ENCODE data around the gene EDIL3. TPM values are rescaled to one million over a fixed set of nuclear protein-coding genes. Genes with fewer than 3 reads are reported as not detected.

The EDIL3 gene
- total RNA-seq, 1 experiment from 2014 or later = 0.32 TPM

- intact Hi-C loops (cut with micrococcal nuclease) = no loop called here
- Histone ChIP-seq H4K20me1 (ENCODE audit: insufficient read depth) (no peaks in the 10 kb centered on the region), H3K9me3 (ENCODE audit: control insufficient read depth in 1 of 2, insufficient read depth in 1 of 2, low read depth in 1 of 2, low read length in 2 of 2) (no peaks in the 10 kb centered on the region), H3K36me3 (ENCODE audit: control insufficient read depth in 1 of 2, insufficient read depth in 2 of 2, low read length in 2 of 2) (no peaks in the 10 kb centered on the region), H3K27me3 (ENCODE audit: insufficient read depth, low read length) (no peaks in the 10 kb centered on the region), H2AFZ (ENCODE audit: low read depth, low read length, poor library complexity, severe bottlenecking) (no peak overlapping the region), H3K4me1 (ENCODE audit: control insufficient read depth in 1 of 2, insufficient read depth in 2 of 2, low read length in 2 of 2) (peaks cover 8% of the 10 kb centered on the region in 2 experiments; a peak in 3 of 4 replicates), H3K4me3 (replicated peaks in 1 of 2; ENCODE audit: low read depth in 1 of 2, low read length in 2 of 2) (no peak overlapping the region), H3K9ac (ENCODE audit: low read length) (no peak overlapping the region), H3K4me2 (ENCODE audit: low read length) (no peak overlapping the region), H3K27ac (ENCODE audit: low read depth, low read length) (no peak overlapping the region), H3K9me2 (ENCODE audit: insufficient read depth) (no peaks in the 10 kb centered on the region), H3K79me2 (ENCODE audit: insufficient read depth, low read length) (no peaks in the 10 kb centered on the region)
- ATAC-seq (no peak), DNase-seq (ENCODE audit: low read depth, low spot score) (no peak)
- ChIA-PET RAD21 (ENCODE audit: low non-redundant PET in 1 of 2, low total read pairs in 2 of 2, uncharacterized antibody in 2 of 2, unreplicated experiment in 2 of 2) (no interaction called here), POLR2A (no interaction called here), CTCF (no interaction called here)
- no TSS peak for BruUV-seq (replicated peaks)
- no peak for TF ChIP-seq SRF (IDR thresholded peaks at IDR 0.05; ENCODE audit: low read depth)
- TF ChIP-seq EGR1 (IDR thresholded peaks at IDR 0.05; ENCODE audit: low read depth) = no peak
- no peak for TF ChIP-seq ZNF274 (IDR thresholded peaks at IDR 0.05; ENCODE audit: low read depth, low read length)
- TF ChIP-seq SIN3A (IDR thresholded peaks at IDR 0.05; ENCODE audit: low read depth) = no peak
- no peak for TF ChIP-seq RAD21 (IDR thresholded peaks at IDR 0.05; ENCODE audit: low read depth)
- TF ChIP-seq EZH2 (IDR thresholded peaks at IDR 0.05) = no peak
- TF ChIP-seq POLR2AphosphoS5 (IDR thresholded peaks at IDR 0.05; ENCODE audit: low read depth, low read length) = no peak
- no peak for TF ChIP-seq POLR2A (IDR thresholded peaks at IDR 0.05; ENCODE audit: borderline replicate concordance, extremely low read depth, insufficient read depth, insufficient read length)
- TF ChIP-seq ZFX (IDR thresholded peaks at IDR 0.05) = no peak
Observed at GRCh38 chr5:84286662-84287061, 98.0 kb downstream of the EDIL3 start.

- CTCF ChIA-PET = no interaction called here
- ATAC-seq (no peak), DNase-seq (ENCODE audit: low read depth, low spot score) (no peak)
- POLR2A ChIA-PET = no interaction called here
- TF ChIP-seq ZBTB33 (IDR thresholded peaks at IDR 0.05; ENCODE audit: extremely low read depth, insufficient replicate concordance, low read length) (no peak), SP1 (IDR thresholded peaks at IDR 0.05; ENCODE audit: low read depth) (no peak), CBX3 (IDR thresholded peaks at IDR 0.05; ENCODE audit: low read depth) (no peak), ELF1 (IDR thresholded peaks at IDR 0.05; ENCODE audit: borderline replicate concordance, low read depth) (no peak), YY1 (IDR thresholded peaks at IDR 0.05; ENCODE audit: extremely low read depth, insufficient replicate concordance, low read depth, low read length) (no peak), TCF7L2 (IDR thresholded peaks at IDR 0.05; ENCODE audit: borderline replicate concordance, extremely low read depth, insufficient read depth, insufficient read length) (no peak), EZH2phosphoT487 (IDR thresholded peaks at IDR 0.05; ENCODE audit: borderline replicate concordance) (no peak), SIN3A (IDR thresholded peaks at IDR 0.05; ENCODE audit: low read depth) (no peak), POLR2AphosphoS5 (IDR thresholded peaks at IDR 0.05; ENCODE audit: low read depth, low read length) (no peak), ZFX (IDR thresholded peaks at IDR 0.05) (no peak)
- Histone ChIP-seq H3K27me3 (ENCODE audit: insufficient read depth, low read length) (no peaks in the 10 kb centered on the region), H3K79me2 (ENCODE audit: insufficient read depth, low read length) (no peaks in the 10 kb centered on the region), H2AFZ (ENCODE audit: low read depth, low read length, poor library complexity, severe bottlenecking) (no peak overlapping the region), H3K9ac (ENCODE audit: low read length) (no peak overlapping the region), H3K4me1 (ENCODE audit: control insufficient read depth in 1 of 2, insufficient read depth in 2 of 2, low read length in 2 of 2) (peaks cover 8% of the 10 kb centered on the region in 2 experiments; a peak in 3 of 4 replicates), H4K20me1 (ENCODE audit: insufficient read depth) (no peaks in the 10 kb centered on the region), H3K9me3 (ENCODE audit: control insufficient read depth in 1 of 2, insufficient read depth in 1 of 2, low read depth in 1 of 2, low read length in 2 of 2) (no peaks in the 10 kb centered on the region), H3K36me3 (ENCODE audit: control insufficient read depth in 1 of 2, insufficient read depth in 2 of 2, low read length in 2 of 2) (no peaks in the 10 kb centered on the region), H3K4me2 (ENCODE audit: low read length) (no peak overlapping the region), H3K27ac (ENCODE audit: low read depth, low read length) (no peak overlapping the region), H3K4me3 (replicated peaks in 1 of 2; ENCODE audit: low read depth in 1 of 2, low read length in 2 of 2) (no peak overlapping the region), H3K9me2 (ENCODE audit: insufficient read depth) (no peaks in the 10 kb centered on the region)
- intact Hi-C loops (cut with micrococcal nuclease) = no loop called here
- RAD21 ChIA-PET (ENCODE audit: low non-redundant PET in 1 of 2, low total read pairs in 2 of 2, uncharacterized antibody in 2 of 2, unreplicated experiment in 2 of 2) = no interaction called here
- BruUV-seq (replicated peaks) = no TSS peak
Observed at GRCh38 chr5:84285641-84286637, 98.7 kb downstream of the EDIL3 start.

Data from HCT116 (cell line).